MM.1S (cell line): Measurements from ENCODE around the gene TIAM1.

Source experiments
- DNase-seq: peaks from one replicate; pipeline ENCODE4 v3.0.0-alpha.2; 2015
- H2AFZ ChIP-seq: fragments of 300-600 bp; sonication (generic); 2 replicates; pipeline ENCODE4 v1.6.0; 2016; ENCODE audit warnings: antibody characterized with exemption, low read length
- H3F3A ChIP-seq: fragments of 300-600 bp; sonication (generic); 2 replicates; pipeline ENCODE4 v1.6.1; 2016; ENCODE audit warnings: mild to moderate bottlenecking, antibody characterized with exemption, low read length, moderate library complexity, mixed read lengths; ENCODE audit not compliant: insufficient read depth
- H3K27ac ChIP-seq: fragments of 300-600 bp; sonication (generic); 2 replicates; pipeline ENCODE4 v1.5.1; 2016; ENCODE audit warnings: mild to moderate bottlenecking, low read length
- H3K27me3 ChIP-seq: fragments of 300-600 bp; sonication (generic); replicated peaks from 2 replicates; pipeline ENCODE4 v1.6.0; 2016; ENCODE audit warnings: low read length; ENCODE audit not compliant: insufficient read depth
- H3K36me3 ChIP-seq: fragments of 300-600 bp; sonication (generic); replicated peaks from 2 replicates; pipeline ENCODE4 v1.6.1; 2016; ENCODE audit warnings: mild to moderate bottlenecking, low read length, mixed read lengths; ENCODE audit not compliant: insufficient read depth
- H3K4me1 ChIP-seq: fragments of 300-600 bp; sonication (generic); 2 replicates; pipeline ENCODE4 v1.6.1; 2016; ENCODE audit warnings: low read length, mixed read lengths
- H3K4me2 ChIP-seq: fragments of 300-600 bp; sonication (generic); 2 replicates; pipeline ENCODE4 v1.6.0; 2016; ENCODE audit warnings: low read depth, low read length
- H3K4me3 ChIP-seq: fragments of 300-600 bp; sonication (generic); 2 replicates; pipeline ENCODE4 v1.5.1; 2016; ENCODE audit warnings: low read length, mixed read lengths
- H3K79me2 ChIP-seq: fragments of 300-600 bp; sonication (generic); 2 replicates; pipeline ENCODE4 v1.6.1; 2016; ENCODE audit warnings: mixed run types, low read length, mixed read lengths
- H3K9ac ChIP-seq: fragments of 300-600 bp; sonication (generic); 2 replicates; pipeline ENCODE4 v1.6.1; 2016; ENCODE audit warnings: low read length, mixed read lengths
- H3K9me2 ChIP-seq: fragments of 300-600 bp; sonication (generic); replicated peaks from 2 replicates; pipeline ENCODE4 v1.6.1; 2016; ENCODE audit warnings: mild to moderate bottlenecking, low read length, mixed read lengths; ENCODE audit not compliant: insufficient read depth
- H3K9me3 ChIP-seq: fragments of 300-600 bp; sonication (generic); replicated peaks from 2 replicates; pipeline ENCODE4 v1.6.1; 2016; ENCODE audit warnings: mild to moderate bottlenecking, low read length, mixed read lengths; ENCODE audit not compliant: insufficient read depth
- H4K20me1 ChIP-seq: fragments of 300-600 bp; sonication (generic); 2 replicates; pipeline ENCODE4 v1.6.1; 2016; ENCODE audit warnings: mild to moderate bottlenecking, low read length, moderate library complexity, mixed read lengths; ENCODE audit not compliant: insufficient read depth
- CTCF ChIP-seq: fragments of 300-600 bp; sonication (generic); IDR thresholded peaks from 2 replicates; pipeline ENCODE4 v1.5.1; 2016; ENCODE audit warnings: antibody characterized with exemption, low read length, mixed read lengths
- EZH2 ChIP-seq: fragments of 300-600 bp; sonication (generic); optimal IDR thresholded peaks from 2 replicates; pipeline ENCODE3; 2017; ENCODE audit warnings: low read depth, mild to moderate bottlenecking, antibody characterized with exemption, low read length, mixed read lengths
- EZH2phosphoT487 ChIP-seq: fragments of 300-600 bp; sonication (generic); IDR thresholded peaks from 2 replicates; pipeline ENCODE4 v1.6.1; 2018; ENCODE audit warnings: antibody characterized with exemption, low read length

Gene TIAM1

DNA sequence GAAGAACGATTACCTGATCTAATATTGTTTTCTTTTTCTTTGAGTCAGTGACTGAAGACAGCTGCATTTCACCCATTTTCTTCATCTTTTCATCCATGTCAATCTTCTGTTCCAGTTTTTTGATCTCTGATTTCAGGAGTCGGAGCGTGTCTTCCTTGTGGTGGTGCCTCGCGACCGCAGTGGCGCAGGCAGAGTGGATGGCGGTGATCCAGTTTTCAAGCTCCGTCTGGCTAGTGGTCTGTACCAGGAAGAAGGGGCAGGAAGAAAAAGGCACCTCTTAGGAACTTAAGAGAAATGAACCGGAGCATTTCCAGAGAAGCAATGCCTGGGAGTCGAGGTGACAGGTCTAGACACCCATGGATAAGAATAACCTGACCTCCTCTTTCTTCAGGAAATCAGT, 118.3 kb downstream of the TIAM1 start:
- H2AFZ ChIP-seq: no peak overlapping the region
- no peaks in the 10 kb centered on the region for H3K79me2 ChIP-seq
- H3K9me3 ChIP-seq: no peaks in the 10 kb centered on the region
- TF ChIP-seq EZH2phosphoT487: no peak
- TF ChIP-seq CTCF: no peak
- no peak for TF ChIP-seq EZH2
- H3K27me3 ChIP-seq: no peaks in the 10 kb centered on the region
- H3K4me3 ChIP-seq: no peak overlapping the region
- no peaks in the 10 kb centered on the region for H3K9me2 ChIP-seq
- no peaks in the 10 kb centered on the region for H3K4me1 ChIP-seq
- DNase-seq: no peak
- H3K27ac ChIP-seq: no peak overlapping the region
- no peaks in the 10 kb centered on the region for H4K20me1 ChIP-seq
- no peaks in the 10 kb centered on the region for H3K36me3 ChIP-seq
- H3K9ac ChIP-seq: no peak overlapping the region
- no peaks in the 10 kb centered on the region for H3F3A ChIP-seq
- no peak overlapping the region for H3K4me2 ChIP-seq

- H3K27me3 ChIP-seq: no peaks in the 10 kb centered on the region
- no peak overlapping the region for H3K9ac ChIP-seq
- no peaks in the 10 kb centered on the region for H3F3A ChIP-seq
- no peaks in the 10 kb centered on the region for H3K79me2 ChIP-seq
- H4K20me1 ChIP-seq: no peaks in the 10 kb centered on the region
- H2AFZ ChIP-seq: no peak overlapping the region
- no peak overlapping the region for H3K4me2 ChIP-seq
- H3K4me3 ChIP-seq: no peak overlapping the region
- DNase-seq: no peak
- TF ChIP-seq CTCF: no peak
- TF ChIP-seq EZH2phosphoT487: no peak
- TF ChIP-seq EZH2: no peak
- H3K9me3 ChIP-seq: no peaks in the 10 kb centered on the region
- no peaks in the 10 kb centered on the region for H3K4me1 ChIP-seq
- no peaks in the 10 kb centered on the region for H3K36me3 ChIP-seq
- H3K9me2 ChIP-seq: no peaks in the 10 kb centered on the region
- no peak overlapping the region for H3K27ac ChIP-seq
These were observed 121.9 kb downstream of the TIAM1 start for GRCh38 chr21:31222142-31222541.

- Histone ChIP-seq H2AFZ (no peak overlapping the region), H3K27me3 (no peaks in the 10 kb centered on the region), H3K4me3 (no peak overlapping the region), H3K79me2 (no peaks in the 10 kb centered on the region), H3K27ac (no peak overlapping the region), H3F3A (no peaks in the 10 kb centered on the region), H3K9me2 (no peaks in the 10 kb centered on the region), H3K4me1 (no peaks in the 10 kb centered on the region), H3K9me3 (no peaks in the 10 kb centered on the region), H3K4me2 (no peak overlapping the region), H3K36me3 (no peaks in the 10 kb centered on the region), H4K20me1 (no peaks in the 10 kb centered on the region), H3K9ac (no peak overlapping the region)
- DNase-seq: no peak
- TF ChIP-seq CTCF: no peak
- TF ChIP-seq EZH2phosphoT487: no peak
These were observed 123.0 kb downstream of the TIAM1 start for GRCh38 chr21:31221043-31221442.

GRCh38 chr21:31220575-31220974, 123.5 kb downstream of the TIAM1 start:
- Histone ChIP-seq H3K27ac (no peak overlapping the region), H3K27me3 (no peaks in the 10 kb centered on the region), H4K20me1 (no peaks in the 10 kb centered on the region), H3K9ac (no peak overlapping the region), H3K36me3 (no peaks in the 10 kb centered on the region), H3K4me1 (no peaks in the 10 kb centered on the region), H3F3A (no peaks in the 10 kb centered on the region), H3K9me3 (no peaks in the 10 kb centered on the region), H3K4me2 (no peak overlapping the region), H3K79me2 (no peaks in the 10 kb centered on the region), H3K4me3 (no peak overlapping the region), H3K9me2 (no peaks in the 10 kb centered on the region), H2AFZ (no peak overlapping the region)
- no peak for DNase-seq
- TF ChIP-seq EZH2phosphoT487: no peak
- no peak for TF ChIP-seq CTCF
